Natural killer cell (primary cell): ENCODE data around the gene MT1E. TPM values are rescaled to one million over a fixed set of nuclear protein-coding genes. Genes with fewer than 3 reads are reported as not detected.

Experiments used
- ATAC-seq, 3 donors: fragments of 150-1000 bp in 2 of 3; fragments of 200-7000 bp in 1 of 3; cut with Tn5 transposase; 1 replicate in 1 of 3; 2 replicates in 2 of 3; pipeline ENCODE4 v1.10.0; 2021; ENCODE audit warnings: mild to moderate bottlenecking in 2 of 3, moderate library complexity in 2 of 3
- DNase-seq, 2 donors: peaks; one replicate each; pipeline versions ENCODE4 v3.0.0 to v3.0.0-alpha.2; 2013 to 2021; ENCODE audit warnings: mixed read lengths in 1 of 2
- H3K27ac ChIP-seq: one replicate; pipeline ENCODE4 v1.5.1; 2013; ENCODE audit warnings: mild to moderate bottlenecking, low read length
- H3K27me3 ChIP-seq: one replicate; pipeline ENCODE4 v1.6.1; 2013; ENCODE audit warnings: low read length; ENCODE audit not compliant: control insufficient read depth, insufficient read depth
- H3K36me3 ChIP-seq: one replicate; pipeline ENCODE4 v1.6.1; 2013; ENCODE audit warnings: low read length; ENCODE audit not compliant: control insufficient read depth, insufficient read depth
- H3K4me1 ChIP-seq: one replicate; pipeline ENCODE4 v1.6.1; 2013; ENCODE audit warnings: low read length; ENCODE audit not compliant: control insufficient read depth, insufficient read depth
- H3K4me3 ChIP-seq: one replicate; pipeline ENCODE4 v1.5.1; 2013; ENCODE audit warnings: low read length
- H3K9me3 ChIP-seq: one replicate; pipeline ENCODE4 v1.6.1; 2013; ENCODE audit warnings: low read length; ENCODE audit not compliant: control insufficient read depth, insufficient read depth
- H3K27ac Mint-ChIP-seq, 2 donors: one replicate each; pipeline ENCODE4 v1.8.0; 2022; ENCODE audit warnings: mild to moderate bottlenecking in 2 of 2, mixed read lengths in 2 of 2, moderate library complexity in 1 of 2
- H3K27me3 Mint-ChIP-seq, 2 donors: one replicate each; pipeline ENCODE4 v1.8.0; 2022; ENCODE audit warnings: low read depth in 2 of 2, mixed read lengths in 2 of 2
- H3K36me3 Mint-ChIP-seq: one replicate; pipeline ENCODE4 v1.8.0; 2022; ENCODE audit warnings: mixed read lengths
- H3K4me1 Mint-ChIP-seq, 2 donors: one replicate each; pipeline ENCODE4 v1.8.0; 2022; ENCODE audit warnings: mixed read lengths in 2 of 2
- H3K4me3 Mint-ChIP-seq: one replicate; pipeline ENCODE4 v1.8.0; 2022; ENCODE audit warnings: mild to moderate bottlenecking, moderate library complexity, mixed read lengths
- H3K9me3 Mint-ChIP-seq, 2 donors: one replicate each; pipeline ENCODE4 v1.8.0; 2022; ENCODE audit warnings: mixed read lengths in 2 of 2
- CTCF ChIP-seq: fragments of 200-600 bp; IDR thresholded peaks from one replicate; pipeline ENCODE4 v1.8.0; 2022; ENCODE audit warnings: antibody characterized with exemption
- WGBS: methylation state at CpG from one replicate; pipeline ENCODE4 v1.1.7; 2013; ENCODE audit warnings: missing lambda C conversion rate; ENCODE audit not compliant: insufficient coverage; 5-methylcytosine and 5-hydroxymethylcytosine counted together
- intact Hi-C: fragments of 100-400 bp; cut with micrococcal nuclease; formaldehyde crosslinking; loops from one replicate; pipeline ENCODE4 v1.14.2; 2022
- total RNA-seq, 4 donors: library from RNA; stranded (reverse); fragments of 120-200 nt in 1 of 4; gene quantifications; one replicate each; pipeline versions ENCODE4 v1.2.3 to v1.2.4, GENCODE V29; 2013 to 2022

The MT1E gene
- total RNA-seq, 3 donors from 2014 or later (not counting 1 experiment from before 2014, with no cell fraction given) = 0.40 to 3.2 TPM; not detected in 1

GRCh38 chr16:56634715-56635440 is 9.3 kb downstream of the MT1E start:
- no peak overlapping the region for H3K4me3 ChIP-seq
- Mint-ChIP-seq H3K4me3 (no peak overlapping the region), H3K4me1 (peaks cover 11 to 15% of the 10 kb centered on the region in 2 donors), H3K27ac (no peak overlapping the region), H3K9me3 (no peaks in the 10 kb centered on the region), H3K27me3 (peaks cover 76 to 77% of the 10 kb centered on the region in 2 donors), H3K36me3 (no peaks in the 10 kb centered on the region)
- H3K36me3 ChIP-seq = no peaks in the 10 kb centered on the region
- peaks cover 24% of the 10 kb centered on the region for H3K4me1 ChIP-seq
- H3K27ac ChIP-seq = no peak overlapping the region
- intact Hi-C loops = no loop called here
- no peaks in the 10 kb centered on the region for H3K9me3 ChIP-seq
- 8% methylated on average over 45 of the region's 47 CpGs for WGBS
- peaks cover 56% of the 10 kb centered on the region for H3K27me3 ChIP-seq
- ATAC-seq (no peak), DNase-seq (peak in 1 of 2 donors; percentile 18)
- TF ChIP-seq CTCF = no peak

- H3K27ac ChIP-seq = no peak overlapping the region
- H3K4me1 Mint-ChIP-seq = peaks cover 11 to 15% of the 10 kb centered on the region in 2 donors
- H3K36me3 Mint-ChIP-seq = no peaks in the 10 kb centered on the region
- no peak overlapping the region for H3K4me3 ChIP-seq
- peaks cover 76 to 77% of the 10 kb centered on the region in 2 donors for H3K27me3 Mint-ChIP-seq
- no peaks in the 10 kb centered on the region for H3K9me3 ChIP-seq
- no peak overlapping the region for H3K4me3 Mint-ChIP-seq
- WGBS = 4% methylated on average over 40 of the region's 40 CpGs
- no peak for TF ChIP-seq CTCF
- H3K9me3 Mint-ChIP-seq = no peaks in the 10 kb centered on the region
- no peak for ATAC-seq
- H3K4me1 ChIP-seq = peaks cover 24% of the 10 kb centered on the region
- intact Hi-C loops = no loop called here
- no peak overlapping the region for H3K27ac Mint-ChIP-seq
- DNase-seq = peak in 1 of 2 donors; percentile 26
- H3K27me3 ChIP-seq = peaks cover 56% of the 10 kb centered on the region
- no peaks in the 10 kb centered on the region for H3K36me3 ChIP-seq
Measured at GRCh38 chr16:56635441-56635967, 9.9 kb downstream of the MT1E start.

GRCh38 chr16:56636616-56637413 is 11.2 kb downstream of the MT1E start:
- no peak overlapping the region for H3K4me3 Mint-ChIP-seq
- no peak overlapping the region for H3K27ac ChIP-seq
- peaks cover 8 to 12% of the 10 kb centered on the region in 2 donors for H3K4me1 Mint-ChIP-seq
- H3K4me3 ChIP-seq = no peak overlapping the region
- H3K9me3 ChIP-seq = no peaks in the 10 kb centered on the region
- no peak for ATAC-seq
- peaks cover 24% of the 10 kb centered on the region for H3K4me1 ChIP-seq
- no peak for DNase-seq
- H3K27ac Mint-ChIP-seq = no peak overlapping the region
- intact Hi-C loops = no loop called here
- peaks cover 67 to 74% of the 10 kb centered on the region in 2 donors for H3K27me3 Mint-ChIP-seq
- no peaks in the 10 kb centered on the region for H3K9me3 Mint-ChIP-seq
- H3K36me3 ChIP-seq = no peaks in the 10 kb centered on the region
- TF ChIP-seq CTCF = no peak
- H3K36me3 Mint-ChIP-seq = no peaks in the 10 kb centered on the region
- 31% methylated on average over 9 of the region's 9 CpGs for WGBS
- H3K27me3 ChIP-seq = peaks cover 52% of the 10 kb centered on the region
